ENCODE data around the gene ADAMTSL2. TPM values are rescaled to one million over a fixed set of nuclear protein-coding genes. Genes with fewer than 3 reads are reported as not detected.

The ADAMTSL2 gene
- total and polyA plus RNA-seq, 2 of the 13 experiments (the other 11 are each of a cell fraction or from before 2014, with no cell fraction given): 1.9 to 3.8 TPM

- TF ChIP-seq ZMAT5 (CRISPR knock-in tag; IDR thresholded peaks at IDR 0.05; ENCODE audit: borderline replicate concordance, low read depth): no peak
- no peak for TF ChIP-seq DRAP1 (CRISPR knock-in tag; IDR thresholded peaks at IDR 0.05)
- no peak for TF ChIP-seq ZNF121 (CRISPR knock-in tag; IDR thresholded peaks at IDR 0.05)
- no peak for TF ChIP-seq ZSCAN31 (CRISPR knock-in tag; IDR thresholded peaks at IDR 0.05; ENCODE audit: low read depth)
- no peak for TF ChIP-seq RBM39 (IDR thresholded peaks at IDR 0.05; ENCODE audit: low read depth, low read length, poor library complexity, severe bottlenecking)
- TF ChIP-seq ZNF280B (CRISPR knock-in tag; IDR thresholded peaks at IDR 0.05; ENCODE audit: borderline replicate concordance): no peak
- TF ChIP-seq NFYB (CRISPR knock-in tag; IDR thresholded peaks at IDR 0.05): no peak
Measured at GRCh38 chr9:133519693-133520092, 14.8 kb upstream of the ADAMTSL2 start (continued).

- Histone ChIP-seq H2AFZ (ENCODE audit: low read length) (no peak overlapping the region), H3K4me2 (ENCODE audit: low read depth, low read length) (no peak overlapping the region), H4K20me1 (ENCODE audit: insufficient read depth, low read length) (no peaks in the 10 kb centered on the region), H3K4me1 (ENCODE audit: insufficient read depth, low read length) (peaks cover 25% of the 10 kb centered on the region), H3K36me3 (replicated peaks in 1 of 2; ENCODE audit: control insufficient read depth in 1 of 2, insufficient read depth in 2 of 2, low read length in 2 of 2) (no peaks in the 10 kb centered on the region), H3K9ac (ENCODE audit: insufficient read depth, low read depth, low read length) (no peak overlapping the region), H3K27me3 (ENCODE audit: control insufficient read depth in 1 of 2, insufficient read depth in 2 of 2, low read length in 2 of 2) (peaks cover 15 to 88% of the 10 kb centered on the region in 2 experiments; a peak in 4 of 5 replicates), H3K4me3 (replicated peaks in 1 of 3; ENCODE audit: insufficient read depth in 1 of 3, low read depth in 2 of 3, low read length in 3 of 3) (no peak overlapping the region), H3K9me3 (ENCODE audit: low read length) (no peaks in the 10 kb centered on the region), H3K27ac (ENCODE audit: extremely low read length, insufficient read depth, low read length) (no peak overlapping the region), H3K79me2 (ENCODE audit: insufficient read depth, low read length) (no peaks in the 10 kb centered on the region)
- BruUV-seq (replicated peaks): no TSS peak
- POLR2A ChIA-PET: interaction anchor here (0.9 to 1.5 kb wide), 2 partner anchors 13 to 194 kb away, joined by 3 to 4 read pairs; partner anchors contain the start of gene ADAMTSL2
- 70% methylated on average over 4 of the region's 24 CpGs for WGBS (ENCODE audit: low lambda C conversion rate)
- DNase-seq (ENCODE audit: low spot score): no peak
- intact Hi-C loops (cut with micrococcal nuclease; ENCODE audit: unreplicated experiment) (no loop called here), in situ Hi-C loops (cut with HindIII; ENCODE audit: extremely low pct_ligation_motif_present, low pct_unique_long_range_greater_than_20kb) (no loop called here)
- CTCF ChIA-PET (ENCODE audit: low intra/inter-chr PET ratio, low total read pairs): no interaction called here
- no peak for FAIRE-seq
- ATAC-seq: no peak
- TF ChIP-seq KAT8 (CRISPR knock-in tag; IDR thresholded peaks at IDR 0.05) (no peak), KDM4B (CRISPR knock-in tag; IDR thresholded peaks at IDR 0.05) (no peak), ZHX1 (CRISPR knock-in tag; IDR thresholded peaks at IDR 0.05; ENCODE audit: low read depth) (no peak), ZBTB7A (CRISPR knock-in tag; IDR thresholded peaks at IDR 0.05) (no peak), EHMT2 (IDR thresholded peaks at IDR 0.05; ENCODE audit: borderline replicate concordance, low read depth, low read length) (no peak), ASH2L (IDR thresholded peaks at IDR 0.05; ENCODE audit: insufficient read length, low read depth, low read length) (no peak), CSRNP2 (CRISPR knock-in tag; conservative IDR thresholded peaks at IDR 0.05; ENCODE audit: low read depth) (no peak), RBAK (CRISPR knock-in tag; IDR thresholded peaks at IDR 0.05) (no peak), PHF20 (CRISPR knock-in tag; IDR thresholded peaks at IDR 0.05) (no peak)
Measured at GRCh38 chr9:133520121-133520835, 14.2 kb upstream of the ADAMTSL2 start.
